ENCODE results near the gene DMTF1. TPM values are rescaled to one million over a fixed set of nuclear protein-coding genes. Genes with fewer than 3 reads are reported as not detected.
"Not testable (repeated sequence)": the region's sequence is repeated elsewhere in the genome, so short reads cannot be mapped to it uniquely, and the experiment has no call there.

Gene DMTF1
- total RNA-seq, 2 donors from 2014 or later, result 129 to 152 TPM

- DNase-seq, result no peak
- H3K27me3 Mint-ChIP-seq (ENCODE audit: insufficient read depth), result peaks cover 65% of the 10 kb centered on the region
- no peaks in the 10 kb centered on the region for H3K36me3 Mint-ChIP-seq (ENCODE audit: low read depth)
- Histone ChIP-seq H3K4me3 (ENCODE audit: low read length) (no peak overlapping the region), H3K27ac (ENCODE audit: low read depth, low read length) (no peak overlapping the region), H3K9ac (ENCODE audit: extremely low read depth, low read length, poor library complexity, severe bottlenecking) (no peak overlapping the region), H3K9me3 (ENCODE audit: control insufficient read depth, low read length) (peaks cover 35% of the 10 kb centered on the region), H3K27me3 (ENCODE audit: control insufficient read depth, insufficient read depth, low read length, poor library complexity, severe bottlenecking) (peaks cover 5% of the 10 kb centered on the region), H3K4me1 (ENCODE audit: control insufficient read depth, insufficient read depth, low read length) (no peaks in the 10 kb centered on the region), H3K36me3 (ENCODE audit: control insufficient read depth, insufficient read depth, low read length) (no peaks in the 10 kb centered on the region)
- TF ChIP-seq, protein P1, sequence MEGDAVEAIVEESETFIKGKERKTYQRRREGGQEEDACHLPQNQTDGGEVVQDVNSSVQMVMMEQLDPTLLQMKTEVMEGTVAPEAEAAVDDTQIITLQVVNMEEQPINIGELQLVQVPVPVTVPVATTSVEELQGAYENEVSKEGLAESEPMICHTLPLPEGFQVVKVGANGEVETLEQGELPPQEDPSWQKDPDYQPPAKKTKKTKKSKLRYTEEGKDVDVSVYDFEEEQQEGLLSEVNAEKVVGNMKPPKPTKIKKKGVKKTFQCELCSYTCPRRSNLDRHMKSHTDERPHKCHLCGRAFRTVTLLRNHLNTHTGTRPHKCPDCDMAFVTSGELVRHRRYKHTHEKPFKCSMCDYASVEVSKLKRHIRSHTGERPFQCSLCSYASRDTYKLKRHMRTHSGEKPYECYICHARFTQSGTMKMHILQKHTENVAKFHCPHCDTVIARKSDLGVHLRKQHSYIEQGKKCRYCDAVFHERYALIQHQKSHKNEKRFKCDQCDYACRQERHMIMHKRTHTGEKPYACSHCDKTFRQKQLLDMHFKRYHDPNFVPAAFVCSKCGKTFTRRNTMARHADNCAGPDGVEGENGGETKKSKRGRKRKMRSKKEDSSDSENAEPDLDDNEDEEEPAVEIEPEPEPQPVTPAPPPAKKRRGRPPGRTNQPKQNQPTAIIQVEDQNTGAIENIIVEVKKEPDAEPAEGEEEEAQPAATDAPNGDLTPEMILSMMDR (conservative IDR thresholded peaks at IDR 0.05), result no peak
- H3K4me3 Mint-ChIP-seq, result no peak overlapping the region
- WGBS, 2 experiments (ENCODE audit: insufficient coverage in 1 of 2, insufficient read length in 1 of 2), result 93 to 100% methylated on average over 1 of the region's 1 CpG
- peaks cover 27% of the 10 kb centered on the region for H3K9me3 Mint-ChIP-seq
- peaks cover 6% of the 10 kb centered on the region for H3K4me1 Mint-ChIP-seq
- H3K27ac Mint-ChIP-seq, result no peak overlapping the region
Observed at GRCh38 chr7:87113077-87113476, 39.2 kb upstream of the DMTF1 start.

DNA sequence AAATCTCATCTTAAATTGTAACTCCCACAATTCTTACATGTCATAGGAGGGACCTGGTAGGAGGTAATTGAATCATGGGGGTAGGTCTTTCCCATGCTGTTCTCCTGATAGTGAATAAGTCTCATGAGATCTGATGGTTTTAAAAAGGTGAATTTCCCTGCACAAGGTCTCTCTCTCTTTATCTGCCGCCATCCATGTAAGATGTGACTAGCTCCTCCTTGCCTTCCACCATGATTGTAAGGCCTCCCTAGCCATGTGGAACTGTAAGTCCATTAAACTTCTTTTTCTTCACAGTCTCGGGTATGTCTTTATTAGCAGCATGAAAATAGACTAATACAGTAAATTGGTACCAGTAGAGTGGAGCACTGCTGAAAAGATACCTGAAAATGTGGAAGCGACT is 38.3 kb upstream of the DMTF1 start:
- WGBS, 2 experiments (ENCODE audit: insufficient coverage in 1 of 2, insufficient read length in 1 of 2), result 83 to 91% methylated on average over 3 of the region's 3 CpGs
- not testable (repeated sequence) for H3K36me3 ChIP-seq (ENCODE audit: control insufficient read depth, insufficient read depth, low read length); H3K9ac ChIP-seq (ENCODE audit: extremely low read depth, low read length, poor library complexity, severe bottlenecking); H3K27me3 ChIP-seq (ENCODE audit: control insufficient read depth, insufficient read depth, low read length, poor library complexity, severe bottlenecking); DNase-seq; H3K4me3 ChIP-seq (ENCODE audit: low read length); H3K4me3 Mint-ChIP-seq; H3K27ac ChIP-seq (ENCODE audit: low read depth, low read length); H3K27ac Mint-ChIP-seq; H3K4me1 ChIP-seq (ENCODE audit: control insufficient read depth, insufficient read depth, low read length); H3K4me1 Mint-ChIP-seq; H3K36me3 Mint-ChIP-seq (ENCODE audit: low read depth)
- peaks cover 27% of the 10 kb centered on the region for H3K9me3 Mint-ChIP-seq
- H3K27me3 Mint-ChIP-seq (ENCODE audit: insufficient read depth), result peaks cover 59% of the 10 kb centered on the region
- H3K9me3 ChIP-seq (ENCODE audit: control insufficient read depth, low read length), result peaks cover 35% of the 10 kb centered on the region

DNA sequence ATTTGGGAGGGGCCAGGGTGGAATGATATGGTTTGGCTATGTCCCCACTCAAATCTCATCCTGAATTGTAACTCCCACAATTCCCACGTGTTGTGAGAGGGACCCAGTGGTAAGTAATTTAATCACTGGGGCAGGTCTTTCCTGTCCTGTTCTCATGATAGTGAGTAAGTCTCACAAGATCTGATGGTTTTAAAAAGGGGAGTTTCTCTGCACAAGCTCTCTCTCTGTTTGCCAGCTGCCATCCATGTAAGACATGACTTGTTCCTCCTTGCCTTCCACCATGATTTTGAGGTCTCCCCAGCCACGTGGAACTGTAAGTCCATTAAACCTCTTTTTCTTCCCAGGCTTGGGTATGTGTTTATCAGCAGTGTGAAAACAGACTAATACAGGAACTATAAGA is 36.5 kb upstream of the DMTF1 start:
- H3K4me3 Mint-ChIP-seq; H3K4me3 ChIP-seq (ENCODE audit: low read length); H3K36me3 ChIP-seq (ENCODE audit: control insufficient read depth, insufficient read depth, low read length); H3K4me1 ChIP-seq (ENCODE audit: control insufficient read depth, insufficient read depth, low read length); H3K36me3 Mint-ChIP-seq (ENCODE audit: low read depth); H3K4me1 Mint-ChIP-seq; H3K27ac ChIP-seq (ENCODE audit: low read depth, low read length); H3K27me3 ChIP-seq (ENCODE audit: control insufficient read depth, insufficient read depth, low read length, poor library complexity, severe bottlenecking); H3K9ac ChIP-seq (ENCODE audit: extremely low read depth, low read length, poor library complexity, severe bottlenecking); DNase-seq; H3K27ac Mint-ChIP-seq: not testable (repeated sequence)
- H3K9me3 Mint-ChIP-seq, result peaks cover 27% of the 10 kb centered on the region
- WGBS, 2 experiments (ENCODE audit: insufficient coverage in 1 of 2, insufficient read length in 1 of 2), result 78 to 85% methylated on average over 1 to 2 of the region's 2 CpGs
- peaks cover 35% of the 10 kb centered on the region for H3K9me3 ChIP-seq (ENCODE audit: control insufficient read depth, low read length)
- H3K27me3 Mint-ChIP-seq (ENCODE audit: insufficient read depth), result peaks cover 51% of the 10 kb centered on the region

DNA sequence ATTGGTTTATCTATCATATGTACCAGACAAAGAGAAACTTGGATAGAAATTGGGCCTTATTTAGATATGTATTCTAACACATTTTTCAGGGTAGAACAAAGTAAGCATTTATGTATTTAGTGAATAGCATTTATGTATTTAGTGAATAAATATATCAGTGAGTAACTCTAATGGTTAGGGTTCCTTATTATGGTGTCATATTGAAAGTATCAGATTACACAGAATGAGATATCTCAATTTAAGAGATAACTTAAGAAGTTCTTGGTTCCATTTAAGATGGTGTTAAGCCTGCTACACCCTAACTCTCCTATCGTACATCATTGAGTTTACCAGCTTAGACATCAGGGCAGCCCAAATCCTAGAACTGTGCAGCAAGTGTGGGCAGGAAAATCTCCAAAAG is 35.9 kb upstream of the DMTF1 start:
- no peak for DNase-seq
- 100% methylated on average over 1 of the region's 1 CpG; no CpG with 5 or more reads in 1 of the 2 experiments for WGBS, 2 experiments (ENCODE audit: insufficient coverage in 1 of 2, insufficient read length in 1 of 2)
- H3K4me3 Mint-ChIP-seq, result no peak overlapping the region
- H3K27me3 ChIP-seq (ENCODE audit: control insufficient read depth, insufficient read depth, low read length, poor library complexity, severe bottlenecking), result peaks cover 5% of the 10 kb centered on the region
- H3K9ac ChIP-seq (ENCODE audit: extremely low read depth, low read length, poor library complexity, severe bottlenecking), result no peak overlapping the region
- H3K4me1 Mint-ChIP-seq, result peaks cover 2% of the 10 kb centered on the region
- TF ChIP-seq, protein P1 (conservative IDR thresholded peaks at IDR 0.05), result no peak
- no peaks in the 10 kb centered on the region for H3K4me1 ChIP-seq (ENCODE audit: control insufficient read depth, insufficient read depth, low read length)
- H3K36me3 Mint-ChIP-seq (ENCODE audit: low read depth), result no peaks in the 10 kb centered on the region
- H3K27ac ChIP-seq (ENCODE audit: low read depth, low read length), result no peak overlapping the region
- H3K36me3 ChIP-seq (ENCODE audit: control insufficient read depth, insufficient read depth, low read length), result no peaks in the 10 kb centered on the region
- H3K27ac Mint-ChIP-seq, result no peak overlapping the region
- peaks cover 35% of the 10 kb centered on the region for H3K9me3 ChIP-seq (ENCODE audit: control insufficient read depth, low read length)
- H3K9me3 Mint-ChIP-seq, result peaks cover 27% of the 10 kb centered on the region
- no peak overlapping the region for H3K4me3 ChIP-seq (ENCODE audit: low read length)
- peaks cover 47% of the 10 kb centered on the region for H3K27me3 Mint-ChIP-seq (ENCODE audit: insufficient read depth)

All from endodermal cell (in vitro differentiated cells).